Activated CD4-positive, alpha-beta T cell treated with anti-CD3 and anti-CD28 coated beads, Interleukin-2, amount 50 U/mL, for 24 hours (primary cell): ENCODE data around the gene KCNQ1.
A peak's percentile ranks its signal among the peaks of the same experiment; 100 is the strongest.

ENCODE experiments used
- DNase-seq, 2 donors: peaks; one replicate each; pipeline ENCODE4 v3.0.0-alpha.2; 2020; ENCODE audit warnings: low read depth in 1 of 2, low spot score in 1 of 2

The KCNQ1 gene

DNA sequence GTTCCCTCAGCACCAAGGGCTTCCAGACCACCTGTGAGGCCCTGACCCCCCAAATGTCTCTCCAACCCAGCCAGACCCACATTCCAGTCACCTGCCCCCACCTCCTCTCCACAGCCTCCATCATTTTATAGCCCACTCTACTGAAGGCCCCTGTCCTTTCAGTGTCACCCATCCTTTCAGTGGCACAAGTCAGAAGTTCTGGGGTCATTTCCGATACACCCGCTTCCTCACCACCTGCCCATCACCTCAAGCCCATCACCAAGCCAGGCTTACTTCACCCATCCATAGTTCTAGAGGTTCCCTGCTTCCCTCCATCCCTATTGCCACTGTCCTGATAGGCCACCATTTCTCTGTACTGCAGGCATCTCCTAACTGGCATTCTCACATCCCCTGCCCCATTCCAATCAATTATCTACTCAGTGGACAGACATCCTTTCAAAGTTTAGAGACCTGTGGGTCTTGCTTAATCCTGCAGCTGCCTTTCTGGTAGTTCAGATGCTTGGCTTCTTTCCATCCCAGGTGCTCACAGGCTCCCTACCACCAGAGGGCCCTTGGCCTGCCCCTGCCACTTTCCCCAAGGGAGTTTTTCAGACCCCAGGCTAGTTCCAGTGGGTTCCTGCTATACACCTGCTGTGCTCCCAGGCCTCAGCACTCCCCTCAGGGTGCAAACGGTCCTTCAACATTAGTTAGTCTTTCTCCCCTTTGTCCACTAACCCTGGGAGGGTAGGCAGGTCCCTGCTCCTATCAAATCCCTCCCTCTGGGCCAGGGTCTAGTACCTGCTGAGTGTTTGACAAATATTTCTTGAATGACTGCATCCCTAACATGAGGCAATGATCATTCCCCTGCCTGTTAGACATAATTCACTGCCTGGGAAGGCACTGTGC lies 247.4 kb downstream of the KCNQ1 start:
- DNase-seq = no peak

DNA sequence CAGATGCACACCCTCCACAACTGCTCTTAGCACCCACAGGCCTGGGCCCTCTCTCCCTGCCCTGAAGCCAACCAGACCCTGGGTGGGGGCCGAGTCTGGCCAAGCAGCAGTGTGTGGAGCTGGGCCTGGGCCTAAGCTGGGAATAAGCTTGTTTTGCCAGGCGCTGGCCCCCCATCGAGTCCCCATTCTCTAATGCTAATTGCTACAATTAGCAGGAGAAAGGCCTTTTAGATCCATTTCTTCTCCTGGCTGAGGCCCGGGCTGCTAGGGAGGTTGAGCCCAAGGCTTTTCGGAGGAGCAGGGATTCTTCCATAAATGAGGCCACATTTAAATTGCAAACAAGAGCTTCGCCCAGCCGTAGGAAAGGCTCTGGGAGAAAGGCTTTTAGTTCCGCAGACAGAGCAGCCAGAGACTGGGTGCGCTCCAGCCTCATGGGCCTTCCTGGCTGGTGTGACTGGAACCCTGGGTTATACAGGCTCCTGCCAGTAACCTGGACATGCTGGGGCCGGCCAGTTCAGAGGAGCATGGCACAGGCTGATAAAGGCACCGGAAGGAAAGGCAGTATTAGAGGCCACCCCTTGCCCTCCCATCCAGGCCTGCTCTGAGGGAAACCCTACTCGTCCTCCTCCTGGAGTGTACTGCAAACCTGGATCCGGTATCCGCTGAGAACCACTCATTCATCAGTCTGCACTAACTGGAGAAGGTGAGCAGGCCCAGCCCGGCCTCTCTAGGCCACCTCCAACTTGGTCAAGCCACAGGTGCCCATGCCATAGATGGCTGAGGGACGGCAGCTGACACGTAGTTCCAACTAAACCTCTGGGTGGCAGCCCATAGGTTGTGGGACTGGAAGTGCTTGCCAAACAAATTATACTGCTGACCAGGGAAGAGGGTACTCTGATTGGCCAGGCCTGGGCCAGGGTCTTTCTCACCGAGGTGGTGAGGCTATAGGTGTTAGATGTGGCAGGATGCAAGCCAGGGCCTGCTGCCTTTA lies 248.8 kb downstream of the KCNQ1 start:
- no peak for DNase-seq

DNA sequence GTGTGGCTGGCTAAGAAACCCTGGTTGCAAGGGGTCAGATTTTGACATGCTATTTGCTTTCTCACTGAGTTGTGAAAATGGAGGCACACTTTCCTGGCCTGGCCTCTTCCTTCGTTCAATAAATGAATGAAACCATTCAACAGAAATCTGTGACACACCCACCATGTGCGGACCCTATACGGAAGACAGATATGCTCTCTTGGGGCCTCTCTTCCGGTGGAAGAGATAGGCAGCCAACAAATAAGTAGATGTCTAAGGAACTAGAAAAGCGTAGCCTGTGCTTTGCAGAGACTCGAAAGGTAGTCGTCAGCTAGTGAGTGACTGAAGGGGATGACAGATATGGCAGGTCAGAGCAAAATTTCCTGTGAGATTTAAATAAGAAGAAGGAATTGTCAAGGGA lies 249.7 kb downstream of the KCNQ1 start:
- DNase-seq = no peak

DNA sequence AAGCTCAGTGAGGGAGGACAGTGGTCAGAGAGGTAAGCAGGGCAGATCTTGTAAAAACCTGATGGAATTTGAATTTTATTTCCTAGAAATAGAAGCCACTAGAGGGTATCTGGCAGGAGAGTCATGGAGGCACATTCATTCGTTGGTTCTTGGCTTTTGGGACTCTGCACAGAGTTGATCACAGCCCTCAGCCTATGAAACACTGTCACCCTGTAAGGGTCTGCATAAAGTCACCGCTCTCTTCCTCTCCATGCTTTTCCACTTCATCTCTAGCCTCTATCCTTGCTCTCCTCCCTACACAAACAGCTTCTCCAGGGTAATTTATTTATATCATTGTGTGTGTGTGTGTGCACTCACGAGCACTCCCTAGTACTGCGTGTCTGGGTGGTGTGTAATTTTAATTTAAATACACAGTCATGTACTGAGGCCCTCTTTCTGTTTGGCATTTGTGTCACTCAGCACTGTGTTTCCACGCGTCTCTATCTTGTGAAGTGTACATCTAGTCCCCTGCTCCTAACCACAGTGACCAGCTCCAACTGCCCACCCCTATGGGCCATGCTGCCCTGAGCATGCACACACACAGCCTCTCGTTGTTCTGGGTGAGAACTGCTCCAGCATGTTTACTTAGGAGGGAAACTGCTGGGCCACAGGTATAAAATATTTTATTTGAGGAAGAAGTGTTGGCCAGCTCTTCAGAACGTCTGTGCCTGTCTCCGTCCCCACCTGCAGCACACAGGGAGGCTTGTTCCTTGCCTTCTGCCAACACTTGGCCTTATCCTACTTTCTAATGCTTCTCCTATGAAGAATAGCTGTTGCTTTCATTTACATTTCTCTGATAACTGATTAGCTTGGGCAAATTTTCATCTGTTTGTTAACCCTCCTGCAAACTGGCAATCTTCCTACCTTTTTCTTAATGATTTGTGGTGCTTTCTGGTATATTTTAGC lies 250.5 kb downstream of the KCNQ1 start:
- DNase-seq = no peak

DNA sequence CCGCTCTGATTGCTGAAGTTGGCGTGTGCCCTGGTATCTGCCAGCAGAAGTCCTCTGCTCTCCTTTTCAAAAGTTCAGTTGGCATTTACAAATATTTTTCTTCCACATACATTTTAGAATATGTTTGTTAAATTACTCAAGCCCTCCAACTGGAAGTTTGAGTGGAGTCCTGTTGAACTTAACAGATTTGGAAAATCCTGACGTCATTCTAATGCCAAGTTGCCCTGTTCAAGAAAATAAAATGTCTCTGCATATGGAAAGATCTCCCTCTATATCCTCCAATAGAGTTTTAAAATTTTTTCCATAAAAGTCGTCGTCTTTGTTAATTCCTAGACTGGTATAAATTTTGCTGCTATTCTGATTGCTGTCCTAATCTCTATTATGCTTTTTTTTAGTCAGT lies 251.6 kb downstream of the KCNQ1 start:
- DNase-seq = no peak

DNA sequence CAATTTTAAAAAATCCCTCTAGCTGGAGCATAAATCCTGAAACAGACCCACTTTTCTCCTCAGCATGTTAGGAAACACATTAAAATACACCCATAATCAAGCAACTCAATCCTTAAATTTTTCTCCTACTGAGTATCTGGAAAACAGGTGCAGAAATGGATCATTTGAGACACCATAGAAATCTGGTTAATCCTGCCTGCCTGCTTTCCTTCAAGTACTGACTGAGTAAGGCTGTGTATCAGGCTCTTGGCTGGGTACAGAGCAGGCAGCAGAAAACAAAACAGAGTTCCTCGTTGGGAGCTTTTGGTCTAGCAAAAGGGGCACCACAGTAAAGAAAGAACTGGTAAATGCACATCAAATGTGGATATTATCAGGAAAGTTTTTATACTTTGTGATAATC lies 253.1 kb downstream of the KCNQ1 start:
- DNase-seq = no peak

DNA sequence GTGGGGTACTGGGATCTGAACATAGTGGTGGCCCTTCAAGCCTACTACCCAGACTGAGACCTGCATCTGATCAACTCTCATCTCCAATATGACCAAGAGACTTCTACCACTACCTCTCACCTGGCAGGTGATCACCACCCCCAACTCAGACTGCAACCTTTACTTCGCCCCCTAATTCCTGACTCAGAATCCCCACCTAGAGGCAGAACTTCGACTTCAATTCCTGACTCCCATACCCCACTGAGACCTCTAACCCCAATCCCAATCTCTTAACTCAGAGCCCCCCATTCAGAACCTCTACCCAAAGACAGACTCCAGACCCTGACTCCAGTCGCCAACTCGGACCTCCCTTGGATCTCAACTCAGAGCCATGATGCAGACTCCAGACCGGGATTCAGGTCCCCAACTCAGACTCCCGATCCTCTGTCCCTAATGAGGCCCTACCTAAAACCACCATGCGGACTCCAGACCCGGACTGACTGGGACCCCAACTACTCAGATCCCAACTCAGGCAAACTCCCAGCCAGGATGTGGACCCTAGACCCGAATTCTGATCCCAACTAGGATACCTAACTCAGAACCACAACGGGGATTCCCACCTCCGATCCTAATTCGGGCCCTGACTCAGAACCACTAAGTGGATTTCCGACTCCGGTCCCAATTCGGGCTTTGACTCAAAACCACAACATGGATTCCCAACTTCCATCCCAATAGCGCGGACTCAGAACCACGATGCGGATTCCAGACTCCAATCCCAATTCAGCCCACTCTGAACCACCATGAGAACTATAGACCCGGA lies 253.8 kb downstream of the KCNQ1 start:
- no peak for DNase-seq

DNA sequence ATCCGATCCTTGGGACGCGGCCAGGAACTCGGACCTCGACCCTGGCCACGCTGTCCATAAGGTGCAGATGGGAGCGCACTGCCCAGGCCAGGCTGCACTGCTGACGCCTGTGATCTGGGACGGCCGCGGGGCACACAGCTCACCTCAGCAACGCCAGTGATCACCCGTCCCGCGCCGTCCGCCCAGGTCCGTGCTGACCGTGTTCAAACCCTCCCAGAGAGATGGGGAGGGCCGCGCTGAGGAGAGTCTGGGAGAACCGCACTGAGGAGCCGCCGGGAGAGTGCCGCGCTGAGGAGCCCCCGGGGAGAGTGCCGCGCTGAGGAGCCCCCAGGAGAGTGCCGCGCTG lies 254.3 kb downstream of the KCNQ1 start:
- no peak for DNase-seq

DNA sequence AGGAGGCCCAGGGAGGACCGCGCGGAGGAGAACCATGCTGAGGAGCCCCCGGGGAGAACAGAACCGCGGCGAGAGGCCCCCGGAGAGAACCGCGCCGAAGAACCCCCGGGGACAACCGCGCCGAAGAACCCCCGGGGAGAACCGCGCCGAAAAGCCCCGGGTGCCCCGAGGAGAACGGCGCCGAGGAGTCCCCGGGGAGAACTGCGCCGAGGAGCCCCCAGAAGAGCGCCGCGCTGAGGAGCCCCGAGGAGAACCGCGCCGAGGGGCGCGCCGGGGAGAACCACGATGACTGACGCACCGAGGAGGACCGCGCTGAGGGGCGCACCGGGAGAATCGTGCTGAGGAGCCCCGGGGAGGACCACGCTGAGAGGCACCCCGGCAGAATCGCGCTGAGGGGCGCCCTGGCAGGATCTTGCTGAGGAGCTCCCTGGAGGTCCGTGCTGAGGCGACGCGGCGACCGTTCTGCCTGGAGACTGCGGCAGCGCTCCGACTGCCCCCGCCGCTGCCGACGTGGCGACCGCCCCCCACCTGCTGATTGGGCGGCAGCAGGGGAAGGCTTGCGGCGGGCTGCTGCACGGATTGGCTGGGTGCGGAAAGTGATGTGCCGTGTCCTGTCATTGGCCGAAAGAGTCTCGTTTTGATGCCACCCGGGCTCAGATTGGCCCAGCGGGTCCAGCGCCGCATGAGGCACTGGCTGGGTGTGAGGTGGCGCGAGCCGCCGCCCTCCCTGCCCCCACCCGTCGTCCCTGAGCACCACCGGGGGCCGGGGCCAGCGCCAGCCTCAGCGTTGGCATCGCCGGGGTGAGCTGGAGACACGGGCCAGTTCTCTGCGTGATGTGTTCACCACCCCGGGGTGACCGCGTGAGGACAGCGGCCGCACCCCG lies 255.0 kb downstream of the KCNQ1 start, which contains the start of gene KCNQ1OT1:
Gene KCNQ1OT1, minus strand, starts transcription at position 464 of the 884 bp plus-strand sequence.
- peak; percentile 57 to 79 for DNase-seq

DNA sequence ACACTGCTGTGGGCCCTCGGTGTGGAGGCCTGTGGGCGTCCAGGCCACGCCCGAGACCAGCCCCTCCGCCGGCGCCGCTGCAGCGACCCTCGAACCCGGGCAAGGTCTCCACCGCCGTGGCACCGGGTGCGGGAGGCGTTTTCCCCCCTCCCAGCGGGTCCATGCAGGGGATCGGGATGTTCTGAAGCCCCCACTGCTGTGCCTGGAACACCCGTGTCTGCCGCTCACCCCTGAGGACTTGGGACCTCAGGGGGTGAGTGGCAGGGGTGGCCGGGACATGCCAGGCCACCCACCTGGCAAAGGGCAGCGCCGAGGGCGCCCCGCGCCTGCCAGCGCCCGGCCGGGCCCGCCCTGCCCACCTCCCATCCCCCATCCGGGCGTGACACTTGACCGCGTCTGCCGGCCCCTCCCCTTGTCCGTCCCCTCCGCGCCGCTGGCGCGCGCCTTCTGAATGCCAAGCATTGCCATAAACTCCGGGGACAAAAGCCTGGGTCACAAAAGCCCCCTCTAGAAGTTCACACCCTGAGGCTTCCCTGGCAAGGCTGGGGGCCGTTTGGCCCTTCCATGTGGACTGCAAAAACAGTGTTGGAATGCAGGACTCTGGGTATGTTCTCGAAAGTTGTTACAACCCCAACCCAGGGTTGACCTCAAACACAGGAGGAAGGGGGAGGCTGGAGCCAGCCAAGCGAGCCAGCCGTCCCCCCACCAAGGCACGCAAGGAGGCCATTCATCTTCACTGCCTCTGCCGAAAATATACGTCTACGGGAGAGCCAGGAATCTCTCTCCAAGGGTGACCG lies 255.8 kb downstream of the KCNQ1 start:
- no peak for DNase-seq

DNA sequence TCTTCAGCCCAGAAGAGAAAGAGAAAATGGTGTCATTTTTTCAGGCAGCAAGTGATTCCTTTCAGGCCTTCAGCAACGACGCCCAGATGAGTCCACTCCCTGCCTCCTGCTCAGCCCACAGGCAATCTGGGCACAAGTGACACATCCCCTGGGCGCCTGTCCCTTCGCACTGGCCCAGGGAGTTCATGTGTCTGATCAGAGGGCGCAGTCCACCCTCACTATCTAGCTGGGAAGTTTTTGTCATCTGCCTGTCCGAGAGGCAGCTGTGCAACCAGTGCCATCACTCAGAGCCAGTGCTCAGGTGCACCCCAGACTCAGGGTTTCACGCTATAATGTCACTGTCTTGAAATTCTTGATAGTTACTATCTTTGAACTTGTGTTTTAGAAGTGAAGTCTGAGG lies 256.4 kb downstream of the KCNQ1 start:
- no peak for DNase-seq

DNA sequence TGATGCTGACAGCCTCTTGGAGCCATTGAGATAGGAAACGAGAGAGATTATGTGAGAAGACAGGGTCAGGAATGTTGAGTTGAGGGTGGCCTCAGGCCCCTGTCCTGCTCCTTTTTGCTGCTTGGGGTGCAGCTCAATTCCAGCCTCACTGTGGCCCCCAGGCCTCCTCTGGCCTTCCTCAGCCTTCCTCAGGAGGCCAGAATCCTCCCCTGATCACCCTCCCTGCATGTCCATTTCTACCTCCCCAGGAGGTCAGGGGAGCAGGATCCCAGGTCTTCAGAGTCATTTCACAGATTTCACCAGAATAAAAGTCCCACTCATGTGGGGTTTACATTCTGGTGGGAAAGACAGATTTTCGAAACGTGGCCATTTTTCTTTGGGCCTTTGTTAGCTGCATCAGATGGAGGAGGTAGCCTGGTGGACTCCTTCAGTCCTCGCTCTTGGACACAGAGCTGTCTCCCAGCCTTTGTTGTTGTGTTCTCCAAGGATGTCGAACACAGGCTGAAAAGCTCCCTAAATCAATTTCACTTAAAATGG lies 257.2 kb downstream of the KCNQ1 start:
- no peak for DNase-seq

DNA sequence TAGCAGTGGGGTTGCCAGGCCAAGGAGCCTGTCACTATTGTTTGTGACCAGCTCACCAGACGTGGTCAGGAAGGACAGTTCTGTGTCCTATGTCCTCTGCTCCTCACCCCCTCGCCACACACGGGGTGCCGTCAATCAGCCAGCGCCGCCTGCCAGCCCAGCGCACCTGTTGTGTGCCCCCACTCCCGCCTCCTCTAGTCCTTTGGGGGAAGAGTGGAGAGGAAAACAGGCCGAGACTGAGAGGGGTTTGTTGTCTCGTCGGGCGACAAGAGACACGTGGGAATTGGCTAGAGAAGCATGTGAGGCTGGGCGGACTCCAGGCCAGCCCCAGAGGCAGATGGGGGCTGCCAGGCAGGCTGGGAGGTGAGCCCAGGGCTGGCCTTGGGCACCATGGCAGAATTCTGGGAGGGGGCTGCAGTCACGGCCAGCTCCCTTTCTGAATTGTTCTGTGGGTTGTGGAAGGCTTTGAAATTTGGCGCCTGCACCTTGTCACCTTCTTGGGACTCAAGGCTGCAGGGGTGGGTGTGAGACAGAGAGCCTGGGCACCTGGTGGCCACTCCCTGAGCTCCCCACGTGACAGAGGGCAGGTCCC lies 258.1 kb downstream of the KCNQ1 start:
- DNase-seq = no peak

DNA sequence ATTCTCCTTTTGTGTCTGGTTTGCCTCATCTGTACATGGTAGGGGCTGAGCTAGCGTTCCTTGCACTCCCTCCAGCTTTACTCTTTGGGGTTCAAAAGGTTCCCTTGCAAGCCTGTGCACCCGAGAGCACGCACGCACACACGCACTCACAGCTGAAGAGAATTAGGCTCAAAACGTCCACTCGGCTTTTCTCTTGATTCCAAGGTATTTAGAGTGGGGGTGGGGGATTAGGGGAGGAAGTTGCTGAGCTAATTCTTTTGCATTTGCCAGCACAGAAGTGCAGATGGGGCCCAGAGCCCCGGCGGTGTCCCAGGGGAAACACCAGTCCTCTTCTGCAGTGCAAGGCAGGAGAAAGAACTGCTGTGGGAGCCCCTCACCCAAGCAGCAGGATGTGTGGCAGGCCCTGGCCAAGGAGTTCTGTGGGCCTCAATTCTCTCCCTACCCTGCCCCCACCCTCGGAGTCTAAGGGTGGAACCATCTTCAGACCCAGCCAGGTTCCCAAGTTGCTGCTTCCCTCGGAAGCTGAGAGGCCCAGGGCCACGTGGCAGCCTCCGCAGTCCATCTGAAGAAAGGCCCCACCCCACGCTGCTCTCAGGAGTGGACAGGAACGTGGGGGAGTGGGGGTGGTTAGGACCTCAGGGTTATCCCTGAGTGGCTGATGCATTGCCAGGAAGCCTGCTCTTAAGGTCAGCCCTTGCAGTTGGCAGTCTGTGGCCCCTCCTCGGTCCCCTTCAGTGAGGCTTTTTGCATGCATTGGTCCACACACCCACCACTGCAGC lies 258.7 kb downstream of the KCNQ1 start:
- DNase-seq = no peak

DNA sequence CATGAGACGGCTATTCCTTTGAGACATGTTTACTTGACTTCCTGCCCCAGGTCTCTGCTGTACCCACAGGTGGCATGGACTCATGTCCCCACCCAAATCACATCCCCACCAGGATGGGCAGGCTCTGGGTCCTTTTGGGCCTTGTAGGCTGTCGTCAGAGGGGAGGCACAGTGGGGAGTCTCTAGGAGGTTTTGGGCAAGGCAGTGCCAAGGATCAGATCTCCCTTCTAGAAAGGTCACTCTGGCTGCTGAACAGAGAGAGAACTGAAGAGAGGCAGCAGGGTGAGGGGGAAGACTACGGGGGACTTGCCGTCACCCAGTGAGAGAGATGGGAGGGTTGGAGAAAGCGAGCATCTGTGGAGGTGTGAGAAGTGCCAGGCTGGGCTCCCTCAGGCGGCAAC lies 259.5 kb downstream of the KCNQ1 start:
- no peak for DNase-seq

DNA sequence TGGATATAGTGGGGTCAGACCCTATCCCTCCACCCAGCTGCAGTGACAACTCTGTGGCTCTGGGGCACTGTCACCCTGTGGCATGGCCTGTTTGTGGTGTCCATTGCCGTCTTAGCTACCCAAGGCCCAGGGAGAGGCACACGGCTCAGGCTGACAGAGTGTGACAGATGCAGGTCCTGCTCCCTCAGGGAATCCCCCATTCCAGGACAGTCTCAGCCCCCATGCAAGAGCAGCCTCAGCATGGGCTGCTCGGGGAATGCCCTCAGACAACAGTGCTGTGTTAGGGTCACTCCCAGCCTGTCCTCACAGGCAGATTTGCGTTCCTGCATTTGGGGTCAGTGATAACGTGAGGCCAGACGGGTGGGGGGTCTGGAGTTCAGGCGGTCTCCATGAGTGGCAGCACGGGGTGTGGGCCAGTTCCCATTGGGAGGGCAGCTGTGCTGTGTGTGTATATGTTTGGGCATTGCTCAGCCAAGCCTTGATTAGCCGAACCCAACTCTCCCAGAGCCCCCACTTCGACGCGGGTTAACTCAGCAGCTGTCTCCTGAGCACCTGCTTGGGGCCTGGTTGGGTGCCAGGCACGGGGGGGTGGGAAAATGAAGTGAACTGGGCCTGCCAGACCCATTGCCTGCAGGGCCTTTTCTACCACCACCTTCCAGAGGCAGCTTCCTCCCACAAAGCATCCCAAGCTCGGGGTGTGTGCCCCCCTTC lies 260.2 kb downstream of the KCNQ1 start:
- DNase-seq = no peak
